ENCODE data around the gene KAT14.

KAT14 gene

DNA sequence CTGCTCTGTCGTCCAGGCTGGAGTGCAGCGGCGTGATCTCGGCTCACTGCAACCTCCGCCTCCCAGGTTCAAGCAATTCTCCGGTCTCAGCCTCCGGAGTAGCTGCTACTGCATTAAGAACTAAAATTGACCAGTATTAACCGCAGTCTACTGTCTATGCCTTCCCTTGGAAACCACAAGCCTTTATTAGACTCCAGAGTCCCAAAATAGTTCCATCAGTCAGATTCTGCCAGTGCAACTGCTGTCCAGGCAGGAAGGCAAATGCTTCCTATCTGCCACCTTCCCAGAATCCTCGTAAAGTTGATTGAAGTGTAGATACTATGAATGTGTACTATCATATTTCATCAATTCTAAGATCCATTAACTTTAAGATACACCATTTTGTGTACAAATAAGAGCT lies 16.7 kb downstream of the KAT14 start:
- ChIA-PET CTCF (interaction anchor here (1.4 kb wide), 1 partner anchor 16 kb away, joined by 5 read pairs; the partner anchor contains the start of genes KAT14 and PET117), POLR2A (no interaction called here)
- no peak overlapping the region for H3K4me3 ChIP-seq (ENCODE audit: low read depth, low read length)
- no peak for DNase-seq (ENCODE audit: low read depth, low spot score)
- TF ChIP-seq, protein P1, sequence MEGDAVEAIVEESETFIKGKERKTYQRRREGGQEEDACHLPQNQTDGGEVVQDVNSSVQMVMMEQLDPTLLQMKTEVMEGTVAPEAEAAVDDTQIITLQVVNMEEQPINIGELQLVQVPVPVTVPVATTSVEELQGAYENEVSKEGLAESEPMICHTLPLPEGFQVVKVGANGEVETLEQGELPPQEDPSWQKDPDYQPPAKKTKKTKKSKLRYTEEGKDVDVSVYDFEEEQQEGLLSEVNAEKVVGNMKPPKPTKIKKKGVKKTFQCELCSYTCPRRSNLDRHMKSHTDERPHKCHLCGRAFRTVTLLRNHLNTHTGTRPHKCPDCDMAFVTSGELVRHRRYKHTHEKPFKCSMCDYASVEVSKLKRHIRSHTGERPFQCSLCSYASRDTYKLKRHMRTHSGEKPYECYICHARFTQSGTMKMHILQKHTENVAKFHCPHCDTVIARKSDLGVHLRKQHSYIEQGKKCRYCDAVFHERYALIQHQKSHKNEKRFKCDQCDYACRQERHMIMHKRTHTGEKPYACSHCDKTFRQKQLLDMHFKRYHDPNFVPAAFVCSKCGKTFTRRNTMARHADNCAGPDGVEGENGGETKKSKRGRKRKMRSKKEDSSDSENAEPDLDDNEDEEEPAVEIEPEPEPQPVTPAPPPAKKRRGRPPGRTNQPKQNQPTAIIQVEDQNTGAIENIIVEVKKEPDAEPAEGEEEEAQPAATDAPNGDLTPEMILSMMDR (IDR thresholded peaks at IDR 0.05; ENCODE audit: insufficient read depth, low read length, missing control alignments) = no peak

DNA sequence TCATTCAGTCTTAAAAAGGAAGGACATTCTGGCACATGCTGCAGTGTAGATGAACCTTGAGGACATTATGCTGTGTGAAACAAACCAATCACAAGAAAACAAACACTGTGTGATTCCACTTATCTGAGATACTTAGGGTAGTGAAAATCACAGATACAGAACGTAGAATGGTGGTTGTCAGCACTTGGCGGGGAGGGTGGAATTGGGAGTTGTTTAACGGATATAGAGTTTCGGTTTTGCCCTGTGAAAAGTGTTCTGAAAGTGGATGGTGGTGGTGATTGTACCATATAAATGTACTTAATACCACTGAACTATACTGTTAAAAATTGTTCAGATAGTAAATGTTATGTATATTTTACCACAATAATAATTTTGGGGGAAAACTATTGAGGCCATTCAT lies 18.4 kb downstream of the KAT14 start:
- POLR2A ChIA-PET = no interaction called here
- DNase-seq (ENCODE audit: low read depth, low spot score) = no peak
- CTCF ChIA-PET = no interaction called here
- no peak overlapping the region for H3K4me3 ChIP-seq (ENCODE audit: low read depth, low read length)
- TF ChIP-seq, protein P1 (IDR thresholded peaks at IDR 0.05; ENCODE audit: insufficient read depth, low read length, missing control alignments) = no peak

DNA sequence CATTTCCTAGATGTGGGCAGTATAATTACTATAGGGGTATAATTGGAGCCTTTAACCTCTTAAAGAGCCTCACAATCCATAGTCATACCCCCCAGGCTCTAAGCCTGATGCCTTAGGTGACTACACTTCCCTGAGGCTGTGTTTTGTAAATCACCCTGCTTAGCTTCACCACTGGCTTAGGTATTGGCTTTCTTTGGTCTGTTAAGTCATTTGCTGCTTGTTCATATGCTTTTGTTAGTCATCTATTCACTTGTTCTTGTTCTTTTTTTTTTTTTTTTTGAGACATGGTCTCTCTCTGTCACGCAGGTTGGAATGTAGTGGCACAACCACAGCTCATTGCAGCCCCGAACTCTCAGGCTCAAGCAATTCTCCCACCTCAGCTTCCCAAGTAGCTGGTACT lies 26.7 kb downstream of the KAT14 start:
- DNase-seq (ENCODE audit: low read depth, low spot score) = no peak
- no peak overlapping the region for H3K4me3 ChIP-seq (ENCODE audit: low read depth, low read length)
- TF ChIP-seq, protein P1 (IDR thresholded peaks at IDR 0.05; ENCODE audit: insufficient read depth, low read length, missing control alignments) = no peak
- ChIA-PET CTCF (no interaction called here), POLR2A (no interaction called here)

DNA sequence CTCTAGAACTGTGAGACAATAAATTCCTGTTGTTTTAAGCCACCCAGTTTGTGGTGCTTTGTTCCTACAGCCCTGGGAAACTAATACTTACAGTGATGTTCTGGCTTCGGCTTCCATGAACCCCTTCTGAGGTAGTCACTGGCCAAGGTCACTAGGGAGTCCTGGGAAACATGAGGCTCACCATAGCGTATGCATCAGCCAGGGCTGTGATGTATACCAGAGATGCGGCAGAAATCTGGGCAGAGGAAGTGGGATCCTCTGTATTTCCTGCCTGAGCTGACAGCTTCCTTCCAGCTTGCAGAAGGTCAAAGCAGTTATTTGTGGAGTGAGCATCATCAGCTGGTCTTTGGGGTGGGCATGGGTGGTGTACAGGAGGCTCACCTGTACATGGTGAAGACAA lies 27.9 kb downstream of the KAT14 start:
- POLR2A ChIA-PET = no interaction called here
- TF ChIP-seq, protein P1 (IDR thresholded peaks at IDR 0.05; ENCODE audit: insufficient read depth, low read length, missing control alignments) = no peak
- H3K4me3 ChIP-seq (ENCODE audit: low read depth, low read length) = no peak overlapping the region
- CTCF ChIA-PET = no interaction called here
- DNase-seq (ENCODE audit: low read depth, low spot score) = no peak

DNA sequence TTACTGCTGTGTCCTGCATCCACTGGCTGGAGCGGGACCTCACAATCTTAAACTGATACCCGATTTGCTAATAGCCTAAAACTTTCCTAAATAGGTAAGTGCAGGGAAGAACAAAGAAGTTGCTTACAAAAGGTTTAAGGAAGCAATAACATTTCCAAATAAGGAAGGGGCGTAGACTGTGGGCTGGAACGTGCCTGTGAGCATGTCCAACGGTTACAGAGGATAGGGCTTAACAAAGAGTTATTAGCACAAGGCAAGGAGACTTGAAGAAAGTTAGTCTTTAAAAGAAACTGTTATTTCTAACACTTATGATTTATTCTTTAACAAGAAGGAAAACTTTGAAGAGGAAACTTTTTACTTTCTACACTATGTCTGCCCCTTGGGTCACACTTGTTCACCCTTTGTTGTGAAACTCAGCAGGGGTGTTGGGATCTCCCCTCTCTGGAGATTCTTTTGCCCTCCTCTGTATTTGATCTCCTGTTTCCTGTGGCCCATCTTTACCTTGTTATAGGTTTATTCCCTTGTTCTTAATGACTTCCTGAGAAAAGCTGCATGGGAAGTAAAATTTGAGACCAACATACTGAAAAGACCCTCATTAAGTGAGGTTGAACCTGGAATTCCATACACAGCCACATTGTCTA lies 28.7 kb downstream of the KAT14 start:
- no peak for DNase-seq (ENCODE audit: low read depth, low spot score)
- CTCF ChIA-PET = no interaction called here
- TF ChIP-seq, protein P1 (IDR thresholded peaks at IDR 0.05; ENCODE audit: insufficient read depth, low read length, missing control alignments) = no peak
- no peak overlapping the region for H3K4me3 ChIP-seq (ENCODE audit: low read depth, low read length)
- POLR2A ChIA-PET = no interaction called here

DNA sequence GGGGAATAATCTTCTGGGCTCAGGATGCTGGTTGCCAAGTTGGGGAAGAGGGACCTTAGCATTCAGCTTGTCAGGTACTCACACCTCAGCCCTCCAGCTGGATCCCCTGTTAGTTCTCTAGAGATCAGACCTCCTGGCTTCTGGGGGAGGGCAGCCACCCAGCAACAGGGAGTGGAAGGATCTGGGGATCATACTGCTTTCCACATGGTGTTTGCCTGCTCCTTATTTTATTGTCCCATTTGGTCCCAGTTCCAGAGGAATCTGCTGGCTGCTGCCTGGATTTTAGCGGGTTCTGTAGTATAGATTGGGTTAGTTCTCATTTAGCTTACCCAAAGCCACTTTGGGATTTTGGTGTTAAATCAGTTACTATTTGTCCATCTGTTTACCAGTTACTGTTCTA lies 29.3 kb downstream of the KAT14 start:
- POLR2A ChIA-PET = no interaction called here
- DNase-seq (ENCODE audit: low read depth, low spot score) = no peak
- CTCF ChIA-PET = no interaction called here
- TF ChIP-seq, protein P1 (IDR thresholded peaks at IDR 0.05; ENCODE audit: insufficient read depth, low read length, missing control alignments) = no peak
- no peak overlapping the region for H3K4me3 ChIP-seq (ENCODE audit: low read depth, low read length)
